ENCODE data around the gene ABCC11.

DNA sequence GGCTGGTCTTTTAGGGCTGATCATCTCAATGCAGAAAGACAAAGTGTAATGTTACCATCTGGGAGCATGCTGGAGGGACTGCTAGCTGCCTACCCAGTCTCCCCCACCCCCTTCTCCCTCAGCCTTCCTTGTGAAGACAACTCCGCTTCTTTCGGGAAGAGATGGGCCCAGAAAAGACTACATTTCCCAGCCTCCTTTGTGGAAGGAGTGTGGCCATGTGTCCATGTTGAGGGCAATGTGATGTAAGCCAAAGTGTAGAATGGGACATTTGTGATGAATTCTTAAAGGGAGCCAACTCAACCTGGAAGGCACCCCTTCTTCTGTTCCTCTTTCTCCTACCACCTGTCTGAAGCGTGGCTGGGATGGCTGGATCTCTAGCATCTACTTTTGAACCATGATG lies 107.8 kb downstream of the ABCC11 start:
- TF ChIP-seq KMT2B (CRISPR knock-in tag; IDR thresholded peaks at IDR 0.05) (no peak), ZNF547 (CRISPR knock-in tag; IDR thresholded peaks at IDR 0.05) (no peak), ZUFSP (CRISPR knock-in tag; IDR thresholded peaks at IDR 0.05; ENCODE audit: borderline replicate concordance) (no peak)

Measured in HepG2 (cell line).